Osteocyte (in vitro differentiated cells): Measurements from ENCODE around the gene SCAF1. TPM values are rescaled to one million over a fixed set of nuclear protein-coding genes. Genes with fewer than 3 reads are reported as not detected.

Experiments used
- DNase-seq: peaks from one replicate; pipeline ENCODE4 v3.0.0; 2021; ENCODE audit warnings: mixed read lengths; ENCODE audit not compliant: unreplicated experiment; ENCODE audit errors: extremely low spot score
- H3K27ac Mint-ChIP-seq: one replicate; pipeline ENCODE4 v1.8.0; 2021; ENCODE audit warnings: mild to moderate bottlenecking, mixed read lengths; ENCODE audit not compliant: unreplicated experiment
- H3K27me3 Mint-ChIP-seq: one replicate; pipeline ENCODE4 v1.8.0; 2021; ENCODE audit warnings: mixed read lengths; ENCODE audit not compliant: unreplicated experiment
- H3K36me3 Mint-ChIP-seq: one replicate; pipeline ENCODE4 v1.8.0; 2021; ENCODE audit warnings: mixed read lengths; ENCODE audit not compliant: unreplicated experiment
- H3K4me1 Mint-ChIP-seq: one replicate; pipeline ENCODE4 v1.8.0; 2021; ENCODE audit warnings: mixed read lengths; ENCODE audit not compliant: unreplicated experiment
- H3K4me3 Mint-ChIP-seq: one replicate; pipeline ENCODE4 v1.8.0; 2021; ENCODE audit warnings: mild to moderate bottlenecking, moderate library complexity, mixed read lengths; ENCODE audit not compliant: unreplicated experiment
- H3K9me3 Mint-ChIP-seq: one replicate; pipeline ENCODE4 v1.8.0; 2021; ENCODE audit warnings: mixed read lengths; ENCODE audit not compliant: unreplicated experiment
- total RNA-seq: library from RNA; stranded (reverse); gene quantifications from 2 replicates; pipeline ENCODE4 v1.2.1, GENCODE V29; 2021
- TF ChIP-seq, protein P1 (sequence below): fragments of 200-600 bp; sonication (generic); IDR thresholded peaks from 2 replicates; pipeline ENCODE4 v1.5.0; 2021; ENCODE audit warnings: antibody characterized with exemption, mild to moderate bottlenecking, moderate library complexity

Gene SCAF1
- total RNA-seq, 1 donor from 2014 or later = 81.9 TPM

DNA sequence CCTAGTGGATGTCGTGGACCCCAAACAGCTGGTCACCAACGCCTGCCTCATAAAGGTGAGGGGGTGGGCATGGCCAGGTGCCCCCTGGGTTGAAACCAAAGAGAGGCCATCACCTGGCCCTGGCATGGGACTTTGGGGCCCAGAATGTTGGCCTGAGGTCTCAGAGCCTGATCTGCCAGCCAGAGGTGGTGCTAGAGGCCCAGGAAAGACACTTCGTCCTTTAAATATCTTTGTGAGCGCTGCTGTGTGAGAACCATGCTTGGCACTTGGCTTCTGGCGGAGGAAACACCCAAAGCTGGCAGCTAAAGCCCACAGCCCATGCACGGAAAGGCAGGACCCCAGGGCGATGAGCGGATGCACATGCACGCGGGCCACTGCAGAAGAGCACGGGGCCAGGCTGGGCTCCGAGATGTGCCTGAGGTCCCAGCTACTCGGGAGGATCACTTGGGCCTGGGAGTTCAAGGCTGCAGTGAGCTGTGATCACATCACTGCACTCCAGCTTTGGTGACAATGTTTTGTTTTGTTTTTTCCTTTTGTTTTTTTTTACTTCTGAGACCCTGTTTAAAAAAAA, 43.1 kb downstream of the SCAF1 start:
- Mint-ChIP-seq H3K36me3 (peaks cover 19% of the 10 kb centered on the region), H3K4me3 (no peak overlapping the region), H3K4me1 (peaks cover 17% of the 10 kb centered on the region), H3K9me3 (no peaks in the 10 kb centered on the region), H3K27ac (no peak overlapping the region), H3K27me3 (no peaks in the 10 kb centered on the region)
- DNase-seq = no peak
- TF ChIP-seq, protein P1, sequence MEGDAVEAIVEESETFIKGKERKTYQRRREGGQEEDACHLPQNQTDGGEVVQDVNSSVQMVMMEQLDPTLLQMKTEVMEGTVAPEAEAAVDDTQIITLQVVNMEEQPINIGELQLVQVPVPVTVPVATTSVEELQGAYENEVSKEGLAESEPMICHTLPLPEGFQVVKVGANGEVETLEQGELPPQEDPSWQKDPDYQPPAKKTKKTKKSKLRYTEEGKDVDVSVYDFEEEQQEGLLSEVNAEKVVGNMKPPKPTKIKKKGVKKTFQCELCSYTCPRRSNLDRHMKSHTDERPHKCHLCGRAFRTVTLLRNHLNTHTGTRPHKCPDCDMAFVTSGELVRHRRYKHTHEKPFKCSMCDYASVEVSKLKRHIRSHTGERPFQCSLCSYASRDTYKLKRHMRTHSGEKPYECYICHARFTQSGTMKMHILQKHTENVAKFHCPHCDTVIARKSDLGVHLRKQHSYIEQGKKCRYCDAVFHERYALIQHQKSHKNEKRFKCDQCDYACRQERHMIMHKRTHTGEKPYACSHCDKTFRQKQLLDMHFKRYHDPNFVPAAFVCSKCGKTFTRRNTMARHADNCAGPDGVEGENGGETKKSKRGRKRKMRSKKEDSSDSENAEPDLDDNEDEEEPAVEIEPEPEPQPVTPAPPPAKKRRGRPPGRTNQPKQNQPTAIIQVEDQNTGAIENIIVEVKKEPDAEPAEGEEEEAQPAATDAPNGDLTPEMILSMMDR = no peak

DNA sequence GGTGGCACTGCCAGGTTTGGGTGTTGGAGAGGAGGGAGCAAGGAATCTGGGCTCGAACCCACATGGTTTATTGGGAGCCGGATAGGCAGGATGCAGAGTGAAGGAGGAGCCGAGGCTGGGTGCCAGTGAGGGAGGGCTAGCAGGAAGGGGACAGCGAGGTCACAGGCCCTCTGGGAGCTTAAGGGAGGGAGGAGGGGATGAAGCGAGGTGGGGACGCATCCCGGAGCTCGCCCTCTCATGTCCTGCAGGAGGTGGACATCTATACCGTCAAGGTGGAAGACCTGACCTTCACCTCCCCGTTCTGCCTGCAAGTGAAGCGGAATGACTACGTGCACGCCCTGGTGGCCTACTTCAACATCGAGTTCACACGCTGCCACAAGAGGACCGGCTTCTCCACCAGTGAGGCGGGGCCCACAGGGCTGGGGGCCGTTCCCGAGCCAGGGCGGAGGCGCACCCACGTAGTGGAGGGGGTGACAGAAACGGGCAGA, 43.9 kb downstream of the SCAF1 start:
- Mint-ChIP-seq H3K36me3 (peaks cover 19% of the 10 kb centered on the region), H3K4me3 (no peak overlapping the region), H3K27ac (no peak overlapping the region), H3K9me3 (no peaks in the 10 kb centered on the region), H3K4me1 (peaks cover 17% of the 10 kb centered on the region), H3K27me3 (no peaks in the 10 kb centered on the region)
- DNase-seq = no peak
- TF ChIP-seq, protein P1 = no peak

DNA sequence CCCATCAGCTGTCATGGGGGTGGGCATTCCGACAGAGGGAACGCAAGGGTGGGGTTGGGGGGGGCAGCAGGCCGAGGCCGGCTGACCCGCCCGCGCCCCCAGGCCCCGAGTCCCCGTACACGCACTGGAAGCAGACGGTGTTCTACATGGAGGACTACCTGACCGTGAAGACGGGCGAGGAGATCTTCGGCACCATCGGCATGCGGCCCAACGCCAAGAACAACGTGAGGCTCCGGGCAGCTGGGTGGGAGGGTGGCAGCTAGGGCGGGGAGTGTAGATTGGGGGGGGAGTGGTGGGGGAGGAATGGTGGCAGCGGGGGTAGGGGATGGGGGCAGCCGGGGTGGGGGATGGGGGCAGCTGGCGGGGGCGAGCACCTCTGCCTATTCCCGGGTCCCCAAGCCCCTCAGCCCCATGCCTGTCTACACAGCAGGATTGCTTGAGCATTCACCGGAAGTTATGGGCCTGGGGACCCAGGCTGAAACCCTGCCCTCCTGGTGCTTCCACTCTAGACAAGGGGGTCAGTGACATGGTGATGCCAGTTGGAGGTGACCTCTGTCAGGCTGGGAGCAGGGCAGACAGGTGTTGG, 44.6 kb downstream of the SCAF1 start:
- no peaks in the 10 kb centered on the region for H3K27me3 Mint-ChIP-seq
- no peaks in the 10 kb centered on the region for H3K9me3 Mint-ChIP-seq
- TF ChIP-seq, protein P1 = no peak
- no peak for DNase-seq
- H3K4me3 Mint-ChIP-seq = no peak overlapping the region
- peaks cover 19% of the 10 kb centered on the region for H3K36me3 Mint-ChIP-seq
- H3K4me1 Mint-ChIP-seq = peaks cover 23% of the 10 kb centered on the region
- no peak overlapping the region for H3K27ac Mint-ChIP-seq

DNA sequence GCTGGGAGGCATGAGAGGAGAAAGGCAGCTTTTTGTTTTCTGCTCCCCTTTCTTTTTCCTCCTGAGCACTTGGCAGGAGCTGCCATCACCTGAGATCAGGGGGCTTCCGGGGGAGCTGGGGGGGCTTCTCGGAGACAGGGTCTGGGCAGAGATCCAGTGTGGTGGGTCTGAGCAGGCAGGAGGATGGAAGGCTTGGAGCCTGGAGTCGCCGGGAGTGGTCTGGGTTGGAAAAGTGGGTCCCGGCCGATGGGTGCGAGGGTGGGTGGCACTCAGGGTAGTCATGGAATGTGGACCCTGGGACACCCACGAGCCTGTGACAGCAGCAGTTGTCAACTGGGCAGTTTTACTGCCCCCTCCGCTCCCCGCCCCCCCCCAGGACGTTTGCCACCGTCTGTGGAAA, 45.1 kb downstream of the SCAF1 start:
- Mint-ChIP-seq H3K36me3 (peaks cover 19% of the 10 kb centered on the region), H3K4me1 (peaks cover 26% of the 10 kb centered on the region), H3K4me3 (no peak overlapping the region), H3K9me3 (no peaks in the 10 kb centered on the region), H3K27me3 (no peaks in the 10 kb centered on the region), H3K27ac (no peak overlapping the region)
- no peak for DNase-seq
- TF ChIP-seq, protein P1 = no peak

DNA sequence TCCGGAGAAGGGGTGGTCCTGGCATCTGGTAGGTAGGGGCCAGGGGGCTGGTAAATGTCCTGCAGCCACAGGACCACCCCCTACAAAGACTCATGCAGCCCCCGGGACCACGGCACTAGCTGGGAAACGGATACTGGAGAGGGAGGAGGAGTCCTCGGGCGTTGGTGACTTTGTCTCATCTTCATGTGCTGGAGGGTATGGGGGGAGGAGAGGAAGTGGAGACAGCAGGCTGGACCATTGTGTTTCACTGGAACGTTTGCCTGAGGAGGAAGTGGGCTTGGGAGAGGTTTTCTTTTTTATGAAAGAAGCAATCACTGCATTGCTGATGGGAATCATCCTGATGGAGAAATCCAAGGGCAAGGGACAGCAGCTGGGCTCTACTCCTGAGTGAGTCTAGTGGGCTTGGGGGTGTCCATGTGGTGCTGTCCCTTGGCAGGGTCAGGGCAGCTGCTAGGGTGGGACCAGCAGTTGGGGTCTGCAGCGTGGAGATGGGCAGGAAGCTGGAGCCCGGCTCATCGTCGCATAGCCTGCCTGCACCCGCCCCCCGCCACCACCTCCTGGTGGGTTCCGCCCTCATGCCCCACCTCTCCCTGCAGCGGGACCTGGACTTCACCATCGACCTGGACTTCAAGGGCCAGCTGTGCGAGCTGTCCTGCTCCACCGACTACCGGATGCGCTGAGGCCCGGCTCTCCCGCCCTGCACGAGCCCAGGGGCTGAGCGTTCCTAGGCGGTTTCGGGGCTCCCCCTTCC, 45.7 kb downstream of the SCAF1 start:
- H3K27ac Mint-ChIP-seq = no peak overlapping the region
- no peak overlapping the region for H3K4me3 Mint-ChIP-seq
- peaks cover 30% of the 10 kb centered on the region for H3K4me1 Mint-ChIP-seq
- no peaks in the 10 kb centered on the region for H3K9me3 Mint-ChIP-seq
- TF ChIP-seq, protein P1 = no peak
- DNase-seq = no peak
- no peaks in the 10 kb centered on the region for H3K27me3 Mint-ChIP-seq
- peaks cover 16% of the 10 kb centered on the region for H3K36me3 Mint-ChIP-seq
